HG03108 (cell line): ENCODE results near the gene SART3.
A peak's percentile ranks its signal among the peaks of the same experiment; 100 is the strongest.
"Not testable (repeated sequence)": the region's sequence is repeated elsewhere in the genome, so short reads cannot be mapped to it uniquely, and the experiment has no call there.

ENCODE experiments used
- ATAC-seq: cut with Tn5 transposase; IDR thresholded peaks from one replicate; pipeline ENCODE4 v1.9.1; 2021; ENCODE audit warnings: moderate library complexity; ENCODE audit not compliant: unreplicated experiment

SART3 gene

DNA sequence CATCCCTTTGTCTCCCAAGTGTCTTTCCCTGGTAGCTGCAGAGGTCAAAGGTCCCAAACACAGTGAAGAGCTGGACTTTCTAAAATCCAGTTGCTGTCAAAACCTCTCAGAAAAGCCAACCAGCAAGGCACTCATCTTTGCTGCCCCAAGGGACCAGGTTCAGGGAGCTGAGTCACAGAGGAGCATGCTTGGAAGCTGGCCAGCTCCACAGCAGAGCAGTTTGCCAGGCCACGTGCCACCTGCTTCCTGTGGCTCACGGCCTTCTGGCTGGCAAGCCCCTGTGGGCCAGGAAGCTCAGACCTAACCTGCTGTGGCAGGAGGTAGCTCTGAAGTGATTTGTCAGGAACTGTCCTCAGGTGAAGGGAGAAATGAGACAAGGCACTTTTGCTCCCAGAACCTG, 5.0 kb upstream of the SART3 start:
- ATAC-seq = no peak

DNA sequence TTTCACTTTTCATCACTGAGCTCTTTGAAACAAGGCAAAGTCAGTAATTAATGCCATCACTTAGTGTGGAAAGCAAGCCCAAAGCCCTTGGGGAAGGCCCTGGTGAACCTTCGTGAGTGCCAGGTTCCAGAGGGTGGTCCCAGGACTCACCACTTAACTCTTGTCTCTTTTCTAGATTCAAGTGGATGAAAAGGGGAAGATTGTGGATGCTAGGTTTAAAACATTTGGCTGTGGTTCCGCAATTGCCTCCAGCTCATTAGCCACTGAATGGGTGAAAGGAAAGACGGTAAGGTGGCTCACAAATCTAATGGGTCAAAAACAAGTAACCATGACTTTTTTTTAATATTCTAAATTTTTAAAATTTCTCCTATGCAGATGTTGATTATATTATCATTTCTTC, 4.2 kb upstream of the SART3 start:
- no peak for ATAC-seq

DNA sequence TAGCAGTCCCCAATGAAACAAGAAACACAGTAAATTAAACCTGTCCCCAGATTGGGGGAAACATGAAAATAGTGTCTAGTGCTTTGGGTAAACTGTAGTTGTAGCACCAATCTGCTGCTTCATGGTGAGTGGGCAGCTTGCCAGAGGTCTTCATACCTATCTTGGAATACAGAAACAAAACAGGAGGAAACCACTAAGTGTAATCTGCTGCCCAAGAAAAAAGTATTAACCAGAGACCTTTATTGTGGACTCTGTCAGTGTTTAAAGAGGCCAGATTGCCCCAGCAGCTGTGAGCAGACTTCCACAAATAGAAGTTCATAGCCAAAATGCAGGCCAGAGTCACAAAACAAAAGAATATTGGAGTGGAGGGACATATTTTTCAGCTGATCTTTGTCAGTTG, 3.8 kb upstream of the SART3 start:
- ATAC-seq = no peak

DNA sequence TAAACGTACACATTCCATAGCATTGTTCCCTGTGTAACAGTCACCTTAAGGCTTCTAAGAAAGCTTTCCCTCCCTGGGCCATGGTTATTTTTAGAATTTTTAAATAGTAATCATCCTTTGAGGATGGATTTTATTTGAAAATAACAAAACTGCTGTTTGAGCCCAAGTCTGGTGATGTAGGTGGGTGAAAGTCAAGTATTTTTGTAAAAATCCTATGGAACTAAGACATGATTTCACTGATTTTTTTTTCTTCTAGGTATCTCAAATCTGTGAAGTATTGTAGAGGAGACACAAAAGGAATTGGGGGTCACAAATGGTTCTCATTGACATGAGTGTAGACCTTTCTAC, 2.8 kb upstream of the SART3 start:
- no peak for ATAC-seq

DNA sequence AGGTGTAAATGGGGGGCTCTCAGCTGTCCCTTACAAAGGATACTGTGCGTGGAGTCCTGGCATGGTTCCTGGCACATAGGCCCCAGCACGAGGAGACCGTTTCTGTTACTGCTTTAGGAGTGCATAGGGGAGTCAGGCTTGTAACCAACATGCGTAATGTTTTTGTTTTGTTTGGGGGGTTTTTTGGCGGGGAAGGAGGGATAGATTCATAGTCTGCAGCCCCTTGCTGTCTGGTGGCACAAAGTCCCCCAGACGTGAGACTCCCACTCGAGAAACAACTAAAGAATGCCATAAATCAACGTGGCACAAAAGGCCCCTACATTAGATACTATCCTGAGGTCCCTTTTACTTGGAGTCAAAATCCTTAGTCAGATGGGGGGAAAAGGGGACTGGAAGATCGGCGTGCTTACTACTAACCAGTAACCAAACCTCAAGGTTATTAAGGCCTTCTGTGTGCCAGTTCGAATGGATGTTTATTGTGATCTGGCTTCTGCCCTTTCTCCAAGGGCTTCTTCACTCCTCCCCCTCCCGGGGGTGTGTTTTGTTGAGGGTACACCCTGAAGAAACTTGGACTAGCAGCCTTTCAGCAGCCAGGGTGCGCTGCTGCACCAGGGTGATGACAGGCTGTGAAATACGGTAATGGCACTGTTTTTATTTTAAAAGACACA, 2.3 kb upstream of the SART3 start:
- ATAC-seq = peak; percentile 27

DNA sequence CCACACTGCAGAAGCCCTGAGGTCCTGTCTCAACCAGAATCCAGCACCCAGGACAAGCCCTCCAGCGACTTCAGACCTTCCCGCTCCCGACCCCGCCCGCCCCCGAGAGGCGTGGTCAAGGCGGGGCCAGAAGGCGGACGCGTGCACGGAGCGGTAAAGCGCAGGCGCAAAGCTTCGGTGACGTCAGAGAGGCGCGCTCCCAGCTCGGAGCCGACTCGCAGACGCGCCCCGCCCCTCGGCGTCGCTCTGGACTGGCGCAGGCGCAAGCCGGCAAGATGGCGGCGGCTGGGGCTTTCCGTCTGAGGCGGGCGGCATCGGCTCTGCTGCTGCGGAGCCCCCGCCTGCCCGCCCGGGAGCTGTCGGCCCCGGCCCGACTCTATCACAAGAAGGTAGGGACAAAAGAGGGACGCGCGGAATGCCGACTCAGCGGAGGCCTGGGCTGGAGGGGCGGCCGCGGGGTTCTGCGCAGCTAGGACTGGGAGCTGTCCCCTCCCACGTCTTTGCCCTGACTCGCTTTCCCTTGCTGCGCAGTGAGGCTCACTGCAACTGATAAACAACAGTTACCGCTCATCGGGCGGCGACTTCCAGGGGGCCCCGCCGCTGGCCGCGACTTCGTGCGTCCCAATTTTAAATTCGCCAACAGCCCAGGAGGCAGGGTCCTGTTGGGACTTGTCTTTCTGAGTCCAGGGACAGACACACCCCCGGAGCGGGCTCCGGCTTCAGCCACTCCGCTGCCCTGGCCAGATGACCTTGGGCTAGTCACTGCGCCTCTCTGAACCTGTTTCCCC, 1.6 kb upstream of the SART3 start, which contains the start of gene ISCU:
Gene ISCU (plus strand): TSS at position 249 of the 788 bp plus-strand sequence. CDS start 27 bp downstream, at position 276.
- peak; percentile 51 for ATAC-seq

DNA sequence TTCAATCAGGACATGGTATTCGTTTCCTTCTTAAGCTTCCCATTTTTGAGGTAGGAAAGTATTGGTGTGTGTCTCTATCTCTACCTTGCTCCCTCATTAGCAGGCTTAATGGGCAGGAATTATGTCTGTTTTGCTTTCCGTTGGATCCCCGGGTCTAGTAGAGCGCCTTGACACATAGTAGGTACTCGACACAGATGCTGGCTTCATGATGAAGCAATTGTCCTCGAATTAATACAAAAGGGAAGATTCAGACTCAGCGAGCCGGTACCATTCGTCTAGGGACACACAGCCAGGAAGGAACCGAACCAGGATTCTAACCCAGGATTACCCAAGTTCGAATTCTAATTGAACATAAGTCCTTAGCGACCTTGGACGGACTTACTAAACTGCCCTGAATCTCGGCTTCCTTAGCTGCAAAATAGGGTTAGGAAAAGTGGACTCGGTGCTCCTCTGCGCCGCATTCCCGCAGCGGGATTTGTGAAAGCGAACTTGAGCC, 927 bp upstream of the SART3 start:
- no peak for ATAC-seq

DNA sequence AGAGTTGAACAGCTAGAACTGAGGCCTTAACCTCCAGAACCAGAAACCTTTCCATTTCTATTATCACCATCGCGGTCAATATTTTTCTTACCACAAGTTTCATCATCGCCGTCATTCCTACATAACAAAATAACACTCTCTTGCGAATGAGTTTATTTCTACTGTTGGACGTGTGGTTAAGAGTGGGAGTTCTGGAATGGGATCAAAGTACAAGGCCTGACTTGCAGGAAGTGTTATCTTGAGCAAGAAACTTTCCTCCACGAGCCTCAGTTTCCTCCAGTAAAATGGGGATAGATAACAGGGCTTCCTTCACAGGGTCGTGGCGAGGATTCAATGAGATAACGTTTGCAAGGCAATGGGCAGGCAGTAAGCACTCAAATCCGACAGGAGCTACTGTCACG, 652 bp downstream of the SART3 start:
- ATAC-seq = no peak

DNA sequence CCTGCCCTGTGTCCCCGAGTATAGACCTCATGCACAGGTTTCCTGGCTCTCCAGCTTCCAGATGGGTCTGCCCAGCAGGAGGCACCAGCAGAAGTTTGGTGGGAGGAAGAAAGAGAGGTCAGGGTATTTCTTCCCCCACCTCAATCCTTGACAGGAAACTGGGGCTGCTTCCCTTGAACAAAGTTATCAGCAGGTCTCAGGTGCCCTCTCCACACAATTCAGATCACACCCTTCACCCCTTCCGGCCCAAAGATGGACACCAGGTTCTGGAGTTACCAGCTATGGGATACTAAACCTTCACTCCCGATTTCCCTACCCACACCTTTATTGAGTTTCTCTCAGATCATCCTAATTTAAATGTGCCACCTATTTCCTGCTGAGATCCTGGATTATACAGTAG, 1.2 kb downstream of the SART3 start:
- no peak for ATAC-seq

DNA sequence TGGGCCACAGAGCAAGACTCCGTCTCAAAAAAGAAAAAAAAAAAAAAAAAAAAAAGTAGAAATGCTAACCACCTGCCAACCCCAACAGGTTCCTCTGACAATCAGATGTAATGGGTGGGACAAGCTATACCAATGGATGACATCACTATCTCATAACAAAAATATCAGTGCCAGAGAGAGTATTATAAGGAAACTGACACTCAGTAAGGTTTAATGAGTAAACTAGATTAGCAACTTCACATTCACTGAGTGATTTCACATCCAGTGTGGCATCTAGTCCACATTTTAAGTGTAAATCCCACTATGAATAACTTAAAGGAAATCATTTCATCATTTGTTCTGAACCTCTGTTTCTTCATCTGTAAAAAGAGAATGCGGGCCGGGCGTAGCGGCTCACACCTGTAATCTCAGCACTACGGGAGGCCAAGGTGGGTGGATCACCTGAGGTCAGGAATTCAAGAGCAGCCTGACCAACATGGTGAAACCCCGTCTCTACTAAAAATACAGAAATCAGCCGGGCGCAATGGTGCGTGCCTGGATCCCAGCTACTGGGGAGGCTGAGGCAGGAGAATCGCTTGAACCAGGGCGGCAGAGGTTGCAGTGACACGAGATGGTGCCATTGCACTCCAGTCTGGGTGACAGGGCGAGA, 1.8 kb downstream of the SART3 start:
- no peak for ATAC-seq

DNA sequence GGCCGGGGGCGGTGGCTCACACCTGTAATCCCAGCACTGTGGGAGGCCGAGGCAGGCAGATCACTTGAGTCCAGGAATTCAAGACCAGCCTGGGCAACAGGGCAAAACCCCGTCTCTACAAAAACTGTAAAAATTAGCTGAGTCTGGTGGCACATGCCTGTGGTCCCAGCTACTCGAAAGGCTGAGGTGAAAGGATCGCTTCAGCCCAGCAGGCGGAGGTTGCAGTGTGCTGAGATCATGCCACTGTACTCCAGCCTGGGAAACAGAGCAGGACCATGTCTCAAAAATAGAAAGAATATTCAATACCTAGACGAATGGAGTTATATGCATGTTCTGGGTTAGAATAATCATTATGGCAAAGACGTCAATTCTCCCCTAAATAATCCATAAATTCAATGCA, 5.6 kb downstream of the SART3 start:
- not testable (repeated sequence) for ATAC-seq

DNA sequence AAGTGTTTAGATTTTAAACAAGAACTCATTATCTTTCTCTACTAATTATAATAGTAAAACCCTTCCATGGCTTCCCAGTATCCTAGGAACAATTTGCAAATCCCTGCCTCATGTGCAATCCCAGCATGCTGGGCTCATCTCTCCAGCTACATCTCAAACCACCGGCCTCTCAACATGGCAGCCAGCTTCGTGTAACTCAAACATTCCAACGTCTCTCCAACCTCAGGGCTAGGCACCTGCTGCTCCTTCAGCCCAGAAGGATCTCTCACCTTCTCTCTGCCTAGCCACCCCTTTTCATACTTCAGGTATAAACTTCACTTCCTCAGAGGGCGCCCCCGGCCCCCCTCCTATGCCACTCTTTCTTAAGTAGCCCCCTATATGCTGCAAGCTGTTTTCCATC, 7.2 kb downstream of the SART3 start:
- ATAC-seq = no peak

DNA sequence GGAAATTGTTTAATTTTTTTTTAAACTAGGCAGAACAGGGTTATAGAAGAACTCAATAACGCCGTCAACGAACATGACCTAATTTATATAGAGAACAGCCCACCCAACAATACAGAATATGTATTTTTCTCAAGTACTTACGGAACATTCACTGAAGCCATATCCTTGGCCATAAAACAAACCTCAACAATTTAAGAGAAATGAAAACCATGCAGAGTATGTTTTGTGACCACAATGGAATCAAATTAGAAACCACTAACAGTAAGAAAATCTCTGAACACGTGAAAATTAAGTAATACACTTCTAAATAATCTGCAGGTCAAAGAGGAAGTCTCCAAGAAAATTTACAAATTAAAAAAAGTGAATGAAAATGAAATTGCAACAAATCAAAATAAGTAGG, 9.4 kb downstream of the SART3 start:
- ATAC-seq = no peak

DNA sequence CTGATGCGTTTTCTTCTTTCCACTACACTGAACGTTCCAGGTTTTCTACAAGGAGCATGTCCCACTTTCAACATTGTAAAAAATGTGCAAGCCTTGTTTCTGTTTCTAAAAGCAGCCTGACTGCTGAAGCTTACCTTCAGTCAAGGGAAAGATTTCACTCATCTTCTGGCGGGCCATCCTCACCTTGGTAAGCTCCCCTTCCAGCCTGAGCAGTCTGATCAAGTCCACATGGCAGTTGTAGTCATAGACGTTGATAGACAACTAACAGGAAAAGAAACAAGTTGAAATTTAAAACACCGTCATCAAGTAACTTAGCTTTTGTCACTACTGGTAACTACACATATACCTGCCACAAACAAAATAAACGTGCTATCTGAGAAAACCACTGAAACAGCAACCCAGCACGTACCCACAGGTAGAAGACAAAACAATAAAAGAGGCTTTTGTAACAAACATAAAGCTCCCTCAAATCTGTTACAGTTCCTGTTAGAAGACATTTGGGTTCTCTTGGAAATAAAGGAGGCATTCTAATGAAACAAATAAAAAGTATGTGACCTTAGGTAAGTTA, 11.9 kb downstream of the SART3 start:
- ATAC-seq = no peak

DNA sequence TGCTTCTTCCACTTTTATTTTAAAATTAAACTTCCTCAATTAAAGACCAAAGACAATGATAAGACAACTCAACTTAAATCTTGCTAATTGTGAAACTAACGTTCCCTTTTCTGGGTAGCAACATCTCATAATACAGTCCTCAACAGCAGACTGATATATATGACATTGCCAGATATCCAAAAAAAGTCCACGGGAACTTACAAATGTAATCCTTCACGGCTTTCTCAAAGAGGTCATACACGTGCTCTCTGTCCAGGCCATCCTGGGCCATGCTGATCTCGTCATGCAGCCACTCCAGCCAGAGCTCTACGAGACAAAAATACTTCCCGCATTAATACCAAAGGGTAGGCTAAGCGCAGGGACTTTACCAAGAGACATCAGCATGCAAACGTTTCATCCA, 13.3 kb downstream of the SART3 start:
- ATAC-seq = no peak

DNA sequence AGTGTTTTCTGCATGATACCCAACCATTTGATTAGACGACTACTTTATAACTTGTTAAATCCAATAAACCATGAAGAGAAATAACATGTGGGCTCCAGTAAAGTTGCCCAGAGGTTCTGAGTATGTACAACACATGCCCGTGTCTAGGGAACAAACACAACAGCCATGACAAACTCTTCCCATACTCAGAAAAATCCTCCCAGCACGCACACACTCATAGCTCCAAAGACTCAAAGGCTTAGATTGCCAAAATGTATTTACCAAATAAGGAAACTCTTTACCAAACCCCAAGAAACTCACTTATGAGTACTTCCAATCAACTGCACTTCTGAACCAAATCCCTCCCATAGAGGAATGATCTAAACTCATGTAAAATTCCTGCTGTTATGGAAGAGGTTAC, 17.3 kb downstream of the SART3 start:
- ATAC-seq = no peak

DNA sequence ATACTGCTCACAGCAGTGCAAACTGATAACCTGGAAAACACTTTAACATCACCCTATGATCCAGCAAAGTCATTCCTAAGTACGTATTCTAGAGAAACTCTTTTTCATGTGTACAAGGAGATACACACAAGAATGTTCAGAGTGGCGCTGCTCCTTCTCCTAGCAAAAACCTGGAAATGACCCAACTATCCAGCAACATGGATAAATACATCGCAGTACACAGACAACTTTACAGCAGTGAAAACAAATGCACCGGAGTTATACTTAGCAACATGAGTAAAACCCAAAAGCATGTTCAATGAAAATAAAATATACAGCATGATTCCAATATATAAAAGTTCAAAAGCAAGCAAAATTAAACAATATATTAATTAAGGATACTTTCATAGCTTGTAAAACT, 18.7 kb downstream of the SART3 start:
- no peak for ATAC-seq

DNA sequence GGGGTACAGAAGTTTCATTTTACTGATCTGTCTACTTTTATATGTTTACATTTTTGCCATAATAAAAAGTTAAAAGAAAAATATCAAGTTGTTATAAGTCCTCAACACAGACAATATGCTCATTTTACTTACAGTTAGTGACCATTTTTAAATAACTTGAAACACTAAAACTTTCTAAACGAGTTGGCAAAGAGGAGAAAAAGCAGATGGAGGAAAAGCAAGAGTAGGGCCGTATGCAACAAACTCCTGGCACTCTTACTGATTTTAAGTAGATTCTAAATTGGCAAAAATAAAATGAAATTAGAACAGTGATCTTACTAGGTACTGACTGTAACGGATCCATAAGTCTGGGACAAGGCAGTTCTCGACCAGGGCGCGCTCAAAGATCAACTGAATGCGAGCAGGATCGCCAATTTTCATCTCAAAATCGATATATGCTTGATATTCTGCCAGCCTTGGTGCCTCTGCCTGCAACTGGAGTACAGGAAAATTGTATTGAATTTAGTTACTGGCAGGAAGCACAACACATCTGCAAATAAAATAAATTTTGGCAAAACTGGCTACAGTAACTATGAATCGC, 22.3 kb downstream of the SART3 start:
- no peak for ATAC-seq

DNA sequence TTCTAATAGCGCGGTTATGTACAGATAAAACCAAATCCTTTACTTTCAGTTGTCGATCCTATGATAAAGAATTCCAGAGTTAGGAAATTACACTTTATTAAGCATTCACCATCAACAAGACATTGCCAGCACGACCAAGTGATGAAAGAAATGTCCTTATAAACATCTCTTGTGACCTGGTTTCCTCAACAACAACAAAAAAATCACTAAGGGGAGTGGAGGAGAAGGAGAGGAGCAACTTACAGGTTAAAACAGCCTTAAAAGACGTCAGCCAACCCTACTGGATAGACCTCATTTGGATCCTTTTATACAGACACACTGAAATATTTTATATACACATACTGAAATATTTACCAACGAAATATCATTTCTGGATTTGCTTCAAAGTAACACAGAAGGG, 22.8 kb downstream of the SART3 start:
- ATAC-seq = no peak

DNA sequence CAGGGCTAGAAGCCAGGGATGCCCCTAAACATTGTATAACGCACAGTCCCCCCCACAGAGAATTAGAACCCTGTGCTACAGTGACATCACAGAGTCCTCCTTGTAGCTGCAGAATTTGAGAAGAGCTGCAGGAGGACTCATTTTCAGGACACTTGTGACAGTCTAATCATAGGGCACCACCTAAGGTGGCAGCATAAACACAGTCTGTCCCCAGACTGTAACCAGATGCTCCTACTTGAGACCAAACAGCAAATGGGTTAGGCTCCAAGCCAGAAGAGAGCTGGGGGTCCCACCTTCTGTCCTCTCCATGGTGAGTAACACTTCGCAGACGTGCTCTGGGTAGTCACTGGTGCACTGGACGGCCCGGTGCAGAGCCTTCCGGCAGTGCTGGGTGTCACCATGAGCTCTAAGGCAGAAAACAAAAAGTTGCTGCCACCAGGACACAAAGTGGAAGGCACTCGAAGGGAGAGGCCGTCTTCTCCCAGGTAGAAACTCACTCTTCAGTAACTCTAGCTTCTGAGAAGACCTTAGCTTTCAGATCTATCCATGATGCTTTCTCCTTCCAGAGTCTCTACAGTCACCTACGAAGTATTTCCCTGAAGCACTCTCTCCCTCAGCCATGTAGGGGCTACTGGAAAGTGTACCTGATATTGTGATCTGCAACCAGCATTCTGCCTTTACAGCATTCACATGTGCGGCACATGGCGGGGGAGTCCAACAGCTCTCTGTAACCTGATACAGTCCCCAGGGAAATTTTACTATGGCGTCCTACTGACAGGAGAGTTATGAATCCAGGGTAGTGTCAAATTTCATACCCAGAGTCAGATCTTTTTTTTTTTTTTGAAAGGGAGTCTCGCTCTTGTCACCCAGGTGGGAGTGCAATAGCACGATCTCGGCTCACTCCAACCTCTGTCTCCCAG, 28.8 kb downstream of the SART3 start:
- ATAC-seq = no peak
